LNCaP clone FGC (cell line): Measurements from ENCODE around the gene PCNT.

Experiments
- DNase-seq: peaks from one replicate; pipeline ENCODE4 v3.0.0-alpha.2; 2011; ENCODE audit warnings: low read depth
- H3K4me3 ChIP-seq: 2 replicates; pipeline ENCODE4 v1.5.1; 2011; ENCODE audit warnings: mild to moderate bottlenecking, low read depth, low read length, control low read depth
- CTCF ChIP-seq: IDR thresholded peaks from 2 replicates; pipeline ENCODE4 v1.5.1; 2012; ENCODE audit warnings: mild to moderate bottlenecking; ENCODE audit not compliant: control insufficient read depth, insufficient read depth; ENCODE audit errors: extremely low read depth

PCNT gene

GRCh38 chr21:46478910-46479309 is 155.0 kb downstream of the PCNT start:
- no peak for TF ChIP-seq CTCF
- no peak overlapping the region for H3K4me3 ChIP-seq
- DNase-seq = no peak

- no peak for DNase-seq
- H3K4me3 ChIP-seq = no peak overlapping the region
- TF ChIP-seq CTCF = no peak
Observed at GRCh38 chr21:46480466-46480865, 156.5 kb downstream of the PCNT start.

DNA sequence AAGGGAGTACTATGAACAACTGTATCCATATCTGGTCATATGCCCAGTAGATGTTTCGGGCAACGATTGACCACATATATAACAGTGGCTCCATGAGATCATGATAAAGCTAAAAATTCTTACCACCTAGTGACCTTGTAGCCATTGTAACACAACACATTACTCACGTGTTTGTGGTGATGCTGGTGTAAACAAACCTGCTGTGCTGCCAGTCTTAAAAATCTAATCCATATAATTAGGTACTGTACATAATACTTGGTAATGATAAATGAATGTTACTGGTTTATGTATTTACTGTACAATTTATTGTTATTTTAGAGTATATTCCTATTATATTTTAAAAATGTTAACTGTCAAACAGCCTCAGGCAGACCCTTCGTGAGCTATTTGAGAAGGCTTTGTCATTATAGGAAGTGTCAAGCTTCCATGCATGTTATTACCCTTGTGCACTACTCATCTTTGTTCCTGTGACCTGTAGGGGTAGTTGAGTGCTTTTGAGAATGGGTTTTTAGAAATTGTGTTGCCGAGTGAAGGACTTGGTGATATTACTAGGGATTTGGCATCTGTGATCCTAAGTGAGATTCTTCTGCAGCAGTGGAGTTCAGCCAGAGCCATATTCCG is 158.4 kb downstream of the PCNT start:
- no peak for DNase-seq

GRCh38 chr21:46482846-46483231 is 158.9 kb downstream of the PCNT start:
- no peak for TF ChIP-seq CTCF

More for the DNA sequence above, 158.4 kb downstream of the PCNT start:
- no peak for TF ChIP-seq CTCF
- no peak overlapping the region for H3K4me3 ChIP-seq

DNA sequence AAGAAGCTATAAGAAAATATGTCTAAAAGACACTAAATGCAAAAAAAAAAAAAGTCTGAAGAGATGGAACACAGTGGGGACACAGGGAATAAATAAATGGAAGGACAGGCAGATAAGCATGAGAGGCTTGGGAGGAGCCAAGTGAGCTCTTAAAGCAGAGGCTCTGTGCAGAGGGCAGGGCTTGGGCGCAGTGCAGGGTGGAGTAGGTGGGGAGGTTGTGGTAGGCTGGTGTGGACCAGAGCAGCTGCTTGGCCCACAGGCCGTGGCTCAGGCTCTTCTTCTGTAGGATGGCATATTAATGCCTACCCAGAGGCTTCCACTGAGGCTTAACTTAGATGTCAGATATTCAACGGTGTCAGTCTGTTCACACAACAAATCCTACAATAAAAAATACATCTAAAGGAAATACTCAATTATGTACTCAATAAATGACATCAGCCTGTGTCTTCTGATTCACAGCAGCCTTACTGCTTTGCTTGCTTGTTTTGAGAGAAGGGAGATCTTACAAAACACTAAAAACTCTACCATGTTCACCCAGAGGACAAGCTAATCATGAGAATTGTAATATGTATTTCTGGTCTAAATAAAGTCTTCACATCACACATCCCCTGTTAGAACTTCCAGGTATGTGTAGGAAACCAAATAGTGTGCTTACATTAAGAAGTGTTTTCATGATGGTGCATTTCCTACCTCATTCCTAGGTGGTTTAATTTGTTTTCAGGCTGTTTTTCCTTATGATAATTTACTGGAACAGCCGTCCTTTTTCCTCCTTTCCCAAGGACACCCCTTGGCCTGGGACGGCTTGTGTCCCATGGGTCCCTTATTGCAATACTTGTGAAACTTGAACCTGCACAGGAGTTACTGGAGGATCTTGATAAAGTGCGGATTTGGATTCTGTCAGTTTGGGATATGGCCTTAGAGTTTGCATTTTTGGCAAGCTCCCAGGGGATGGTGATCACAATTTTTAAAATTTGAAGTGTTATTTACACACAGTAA is 159.6 kb downstream of the PCNT start:
- DNase-seq = no peak
- no peak for TF ChIP-seq CTCF
- no peak overlapping the region for H3K4me3 ChIP-seq

More at GRCh38 chr21:46482846-46483231, 158.9 kb downstream of the PCNT start:
- H3K4me3 ChIP-seq = no peak overlapping the region
- no peak for DNase-seq

- DNase-seq = peak; percentile 90
- TF ChIP-seq CTCF = no peak
- H3K4me3 ChIP-seq = peak overlapping the region; percentile 26; the same call in 1 of the 2 replicates
Observed at GRCh38 chr21:46486481-46487126, 162.6 kb downstream of the PCNT start.
